Stimulated activated CD4-positive, alpha-beta T cell treated with anti-CD3 and anti-CD28 coated beads, TNF-alpha, amount 100 ng/mL, for 4 hours (primary cell): ENCODE results near the gene MDM1.
A peak's percentile ranks its signal among the peaks of the same experiment; 100 is the strongest.

ENCODE experiments used
- DNase-seq, 3 experiments: peaks; one replicate each; pipeline ENCODE4 v3.0.0-alpha.2; 2020; ENCODE audit warnings: low read depth in 3 of 3

Gene MDM1

GRCh38 chr12:68331869-68332727 lies at the start of gene MDM1:
Gene MDM1, minus strand, starts transcription at chr12:68332362. Its CDS starts 117 bp downstream, at chr12:68332245.
- peak; percentile 89 to 93 (median 91) for DNase-seq

- DNase-seq, result no peak
Observed at GRCh38 chr12:68381476-68382219, 49.5 kb upstream of the MDM1 start.

GRCh38 chr12:68378872-68379606 lies 46.9 kb upstream of the MDM1 start:
- no peak for DNase-seq

- no peak for DNase-seq
Observed at GRCh38 chr12:68377881-68378280, 45.7 kb upstream of the MDM1 start.

GRCh38 chr12:68376901-68377300 lies 44.7 kb upstream of the MDM1 start:
- DNase-seq, result no peak

GRCh38 chr12:68375756-68376695 lies 43.9 kb upstream of the MDM1 start:
- DNase-seq, result no peak

- peak in 2 of 3 experiments; percentile 29 to 46 for DNase-seq
Observed at GRCh38 chr12:68374307-68374982, 42.3 kb upstream of the MDM1 start.

- DNase-seq, result no peak
Observed at GRCh38 chr12:68370667-68371066, 38.5 kb upstream of the MDM1 start.

- no peak for DNase-seq
Observed at GRCh38 chr12:68370006-68370590, 37.9 kb upstream of the MDM1 start.

GRCh38 chr12:68368327-68368726 lies 36.2 kb upstream of the MDM1 start:
- DNase-seq, result no peak

- DNase-seq, result no peak
Observed at GRCh38 chr12:68367903-68368302, 35.7 kb upstream of the MDM1 start.

- DNase-seq, result no peak
Observed at GRCh38 chr12:68367116-68367515, 35.0 kb upstream of the MDM1 start.

GRCh38 chr12:68364893-68365725 lies 32.9 kb upstream of the MDM1 start:
- DNase-seq, result peak; percentile 36 to 59 (median 45)

- no peak for DNase-seq
Observed at GRCh38 chr12:68364328-68364727, 32.2 kb upstream of the MDM1 start.

GRCh38 chr12:68361953-68362352 lies 29.8 kb upstream of the MDM1 start:
- no peak for DNase-seq

- DNase-seq, result no peak
Observed at GRCh38 chr12:68359674-68360073, 27.5 kb upstream of the MDM1 start.

GRCh38 chr12:68358532-68359485 lies 26.6 kb upstream of the MDM1 start:
- peak in 2 of 3 experiments; percentile 22 to 49 for DNase-seq

GRCh38 chr12:68356986-68357385 lies 24.8 kb upstream of the MDM1 start:
- DNase-seq, result no peak
